Measurements from ENCODE around the gene EXOSC3. TPM values are rescaled to one million over a fixed set of nuclear protein-coding genes. Genes with fewer than 3 reads are reported as not detected.

Gene EXOSC3
- total and polyA plus RNA-seq, 2 of the 8 experiments (the other 6 are each of a cell fraction or from before 2014, with no cell fraction given) = 46.7 to 73.4 TPM

DNA sequence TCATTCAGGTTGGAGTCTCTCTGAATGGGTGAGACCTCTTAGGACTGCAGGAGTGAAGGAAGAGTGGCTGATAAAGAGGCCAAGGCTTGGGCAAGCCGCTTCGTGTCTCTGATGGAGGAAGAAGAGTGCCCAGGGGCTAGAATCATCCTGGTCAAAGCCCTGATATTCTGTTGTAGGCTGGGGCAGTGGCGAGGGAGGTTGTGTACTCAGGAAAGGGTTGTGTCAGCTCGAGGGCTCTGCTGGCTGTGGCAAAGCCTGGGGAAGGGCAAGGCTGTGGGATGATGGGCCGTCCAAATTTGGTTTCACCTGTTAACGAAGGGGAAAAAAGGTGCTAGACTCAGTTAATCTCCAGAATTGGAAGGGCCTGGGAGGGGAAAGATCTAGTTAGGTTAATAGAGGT, 33.7 kb downstream of the EXOSC3 start (continued):
- no peak for TF ChIP-seq KDM1A (IDR thresholded peaks at IDR 0.05; ENCODE audit: borderline replicate concordance, low read length)
- no peak for TF ChIP-seq HDAC2 (IDR thresholded peaks at IDR 0.05; ENCODE audit: borderline replicate concordance in 1 of 2, low read depth in 2 of 2, low read length in 2 of 2)
